BLaER1 (cell line): ENCODE measurements around the gene ELN.

Experiments used
- H3K27ac ChIP-seq: shearing (Covaris generic); formaldehyde crosslinking; 2 replicates; pipeline ENCODE4 v1.8.1; 2022
- H3K27me3 ChIP-seq: shearing (Covaris generic); formaldehyde crosslinking; 2 replicates; pipeline ENCODE4 v1.8.1; 2022
- H3K36me3 ChIP-seq: shearing (Covaris generic); formaldehyde crosslinking; 2 replicates; pipeline ENCODE4 v1.8.1; 2022
- H3K4me1 ChIP-seq: shearing (Covaris generic); formaldehyde crosslinking; 2 replicates; pipeline ENCODE4 v1.8.1; 2022
- H3K4me2 ChIP-seq: shearing (Covaris generic); formaldehyde crosslinking; 2 replicates; pipeline ENCODE4 v1.8.1; 2022
- H3K4me3 ChIP-seq: shearing (Covaris generic); formaldehyde crosslinking; 2 replicates; pipeline ENCODE4 v1.8.1; 2022
- H3K9ac ChIP-seq: shearing (Covaris generic); formaldehyde crosslinking; 2 replicates; pipeline ENCODE4 v1.8.1; 2022
- H3K9me3 ChIP-seq: shearing (Covaris generic); formaldehyde crosslinking; 2 replicates; pipeline ENCODE4 v1.8.1; 2022
- H4K20me1 ChIP-seq: shearing (Covaris generic); formaldehyde crosslinking; 2 replicates; pipeline ENCODE4 v1.8.1; 2022
- Cebpa-rat ChIP-seq: shearing (Covaris generic); IDR thresholded peaks from 2 replicates; pipeline ENCODE4 v1.8.1; 2022

ELN gene

DNA sequence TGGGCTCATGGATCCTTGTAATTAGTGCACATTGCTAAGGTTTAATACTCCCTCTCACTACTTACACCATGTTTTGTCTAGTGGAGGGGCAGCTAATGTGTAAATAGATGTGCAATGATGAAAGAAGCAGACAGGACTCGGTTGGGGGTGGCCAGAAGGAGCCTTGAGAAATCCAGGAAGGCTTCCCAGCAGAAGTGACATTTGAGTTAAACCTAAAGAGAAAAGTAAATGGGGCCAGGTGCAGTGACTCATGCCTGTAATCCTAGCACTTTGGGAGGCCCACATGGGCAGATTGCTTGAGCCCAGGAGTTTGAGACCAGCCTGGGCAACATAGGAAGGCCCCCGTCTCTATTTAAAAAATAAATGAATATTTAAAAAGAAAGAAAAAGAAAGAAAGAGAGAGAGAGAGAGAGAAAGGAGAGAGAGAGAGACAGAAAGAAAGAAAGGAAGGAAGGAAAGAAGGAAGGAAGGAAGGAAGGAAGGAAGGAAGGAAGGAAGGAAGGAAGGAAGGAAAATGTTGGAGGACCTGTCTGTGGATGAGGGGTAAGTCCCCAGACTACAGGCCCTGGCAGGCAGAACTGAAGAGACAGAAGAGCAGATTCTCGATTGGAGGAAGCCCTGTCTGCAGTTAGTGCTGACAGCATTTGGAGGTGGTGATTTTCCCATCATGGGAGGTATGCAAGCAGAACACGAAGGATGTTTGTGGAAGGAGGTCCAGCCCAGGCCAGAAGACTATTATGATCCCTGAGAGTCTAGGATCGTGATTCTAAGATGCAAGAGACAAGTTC lies 3.6 kb downstream of the ELN start:
- Histone ChIP-seq H3K9ac (no peak overlapping the region), H3K4me1 (peaks cover 63% of the 10 kb centered on the region), H3K4me2 (peak overlapping the region; percentile 64), H4K20me1 (no peaks in the 10 kb centered on the region), H3K36me3 (no peaks in the 10 kb centered on the region), H3K27me3 (peaks cover 40% of the 10 kb centered on the region), H3K9me3 (no peaks in the 10 kb centered on the region), H3K27ac (no peak overlapping the region), H3K4me3 (no peak overlapping the region)
- TF ChIP-seq Cebpa-rat = no peak

DNA sequence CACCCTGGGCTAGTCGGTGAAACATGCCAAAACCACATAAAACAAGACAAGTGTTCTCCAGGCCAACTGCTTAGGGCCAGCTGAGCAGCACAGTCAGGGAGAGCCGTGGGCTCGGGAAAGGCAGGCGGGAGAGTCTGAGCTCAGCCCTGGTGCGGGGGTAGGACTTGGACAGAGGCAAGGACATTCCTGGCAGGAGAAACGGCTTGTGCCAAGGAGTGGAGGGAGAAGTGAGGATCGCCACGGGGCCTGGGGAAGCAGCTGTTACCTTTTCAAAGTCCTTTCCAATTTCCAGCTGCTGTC lies 4.2 kb downstream of the ELN start:
- no peak overlapping the region for H3K4me3 ChIP-seq
- no peak for TF ChIP-seq Cebpa-rat
- H3K4me2 ChIP-seq = peak overlapping the region; percentile 64
- H4K20me1 ChIP-seq = no peaks in the 10 kb centered on the region
- peaks cover 37% of the 10 kb centered on the region for H3K27me3 ChIP-seq
- no peak overlapping the region for H3K27ac ChIP-seq
- no peak overlapping the region for H3K9ac ChIP-seq
- no peaks in the 10 kb centered on the region for H3K36me3 ChIP-seq
- peaks cover 62% of the 10 kb centered on the region for H3K4me1 ChIP-seq
- H3K9me3 ChIP-seq = no peaks in the 10 kb centered on the region

DNA sequence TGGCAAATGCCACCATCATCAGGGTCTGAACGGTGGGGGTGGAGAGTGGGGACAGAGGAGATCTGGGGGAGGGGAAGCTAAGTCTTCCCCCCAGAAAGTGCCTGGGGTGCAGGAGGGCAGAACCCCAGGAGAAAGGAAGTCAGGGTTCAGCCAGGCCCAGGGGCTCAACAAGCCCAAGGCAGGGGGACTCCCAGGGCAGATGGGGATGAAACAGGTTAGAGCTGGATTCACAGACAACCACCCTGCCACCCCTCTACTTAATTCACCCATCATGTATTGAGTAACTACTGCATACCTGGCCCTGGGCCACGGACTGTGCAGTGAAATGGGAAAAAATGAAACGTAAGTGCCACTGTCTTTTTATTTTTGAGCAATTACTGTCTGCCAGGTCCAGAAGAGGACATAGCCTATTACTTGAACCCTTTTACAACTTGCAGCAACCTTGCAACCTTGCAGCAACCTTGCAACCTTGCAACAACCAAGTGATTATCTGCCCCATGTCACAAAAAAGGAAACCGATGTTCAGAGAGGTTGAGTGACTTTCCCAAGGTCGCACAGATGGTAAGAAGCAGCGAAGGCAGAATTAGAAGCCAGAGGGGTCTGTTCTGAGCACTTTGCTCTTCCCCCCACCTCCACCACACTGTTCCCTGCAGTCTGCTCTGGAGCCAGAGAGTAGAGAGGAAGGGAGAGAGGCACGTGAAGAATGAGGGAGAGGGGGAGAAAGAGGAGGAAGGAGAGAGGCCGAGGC lies 4.8 kb downstream of the ELN start:
- no peak overlapping the region for H3K4me3 ChIP-seq
- no peaks in the 10 kb centered on the region for H3K36me3 ChIP-seq
- peak overlapping the region; percentile 64 for H3K4me2 ChIP-seq
- H3K9me3 ChIP-seq = no peaks in the 10 kb centered on the region
- no peak overlapping the region for H3K27ac ChIP-seq
- H3K4me1 ChIP-seq = peaks cover 62% of the 10 kb centered on the region
- no peak for TF ChIP-seq Cebpa-rat
- H4K20me1 ChIP-seq = no peaks in the 10 kb centered on the region
- peaks cover 31% of the 10 kb centered on the region for H3K27me3 ChIP-seq
- no peak overlapping the region for H3K9ac ChIP-seq

DNA sequence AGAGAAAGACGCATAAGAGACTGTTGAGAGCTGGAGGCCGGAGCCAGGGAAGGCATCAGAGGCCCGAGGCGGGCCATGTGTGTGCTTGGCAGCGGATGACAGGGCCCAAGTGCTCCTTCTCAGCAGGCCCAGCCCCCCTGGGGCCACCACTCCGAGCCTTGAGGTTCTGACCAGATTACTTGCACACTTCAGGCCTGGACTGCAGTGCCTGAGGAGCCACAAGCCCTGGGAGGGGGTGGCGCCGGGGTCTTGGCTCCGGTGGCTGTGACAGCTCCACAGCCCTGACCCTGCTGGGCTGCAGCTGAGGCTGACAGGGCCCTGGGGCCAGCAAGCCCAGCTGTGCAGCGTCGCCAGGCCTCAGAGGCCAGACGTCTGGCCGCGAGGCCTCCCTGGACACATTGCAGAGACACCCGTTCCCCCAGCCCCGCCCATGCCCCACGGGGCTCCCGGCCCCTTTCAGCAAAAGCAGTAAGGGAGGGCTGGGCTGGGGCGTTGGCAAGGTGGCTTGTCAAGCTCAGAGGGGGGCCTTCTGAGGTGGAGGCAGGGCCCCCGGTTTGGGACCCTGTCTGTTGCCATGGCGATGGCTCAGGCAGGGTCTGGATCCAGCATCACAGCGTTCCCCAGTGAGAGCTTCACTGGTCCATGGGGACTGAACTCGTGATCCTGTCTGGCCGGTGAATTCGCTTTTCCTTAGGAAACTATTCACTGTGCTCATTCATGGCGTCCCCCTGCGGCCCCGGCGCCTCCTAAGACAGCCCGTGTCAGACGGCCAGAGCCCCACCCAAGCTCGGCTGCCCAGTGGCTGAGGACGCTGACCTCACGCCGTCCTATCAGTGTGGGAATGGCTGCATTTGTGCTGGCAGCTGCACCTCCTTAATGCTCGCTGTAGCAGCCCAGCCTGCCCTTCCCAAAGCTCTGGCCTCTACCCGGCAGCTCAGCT lies 5.7 kb downstream of the ELN start:
- H3K9me3 ChIP-seq = no peaks in the 10 kb centered on the region
- H4K20me1 ChIP-seq = no peaks in the 10 kb centered on the region
- peaks cover 23% of the 10 kb centered on the region for H3K27me3 ChIP-seq
- H3K36me3 ChIP-seq = no peaks in the 10 kb centered on the region
- peaks cover 56% of the 10 kb centered on the region for H3K4me1 ChIP-seq
- H3K4me2 ChIP-seq = 0 out of 2 replicates have a peak overlapping the region, but pooled peaks have one; percentile 7
- no peak overlapping the region for H3K27ac ChIP-seq
- no peak overlapping the region for H3K4me3 ChIP-seq
- H3K9ac ChIP-seq = no peak overlapping the region
- TF ChIP-seq Cebpa-rat = no peak

DNA sequence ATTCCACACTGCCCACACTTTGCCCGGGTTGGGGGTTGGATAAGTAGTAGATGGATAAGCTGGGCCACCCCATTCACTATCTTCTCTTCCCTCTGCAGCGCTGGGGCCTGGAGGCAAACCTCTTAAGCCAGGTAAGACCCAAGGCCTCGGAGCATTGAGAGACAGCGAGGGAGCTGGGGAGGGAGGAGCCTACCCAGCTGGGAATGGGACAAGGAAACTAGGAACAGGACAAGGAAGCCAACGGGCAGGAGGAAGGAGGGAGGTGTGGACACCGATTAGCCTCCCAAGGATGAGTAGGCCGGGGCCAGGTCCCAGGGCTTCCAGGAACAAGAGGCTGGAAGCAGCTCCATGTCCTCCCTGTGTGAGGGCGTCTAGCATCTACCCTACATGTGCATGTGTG lies 9.6 kb downstream of the ELN start:
- Histone ChIP-seq H3K4me3 (no peak overlapping the region), H4K20me1 (no peaks in the 10 kb centered on the region), H3K9ac (no peak overlapping the region), H3K4me1 (peaks cover 28% of the 10 kb centered on the region), H3K4me2 (no peak overlapping the region), H3K27me3 (no peaks in the 10 kb centered on the region), H3K9me3 (no peaks in the 10 kb centered on the region), H3K27ac (no peak overlapping the region), H3K36me3 (no peaks in the 10 kb centered on the region)
- no peak for TF ChIP-seq Cebpa-rat

DNA sequence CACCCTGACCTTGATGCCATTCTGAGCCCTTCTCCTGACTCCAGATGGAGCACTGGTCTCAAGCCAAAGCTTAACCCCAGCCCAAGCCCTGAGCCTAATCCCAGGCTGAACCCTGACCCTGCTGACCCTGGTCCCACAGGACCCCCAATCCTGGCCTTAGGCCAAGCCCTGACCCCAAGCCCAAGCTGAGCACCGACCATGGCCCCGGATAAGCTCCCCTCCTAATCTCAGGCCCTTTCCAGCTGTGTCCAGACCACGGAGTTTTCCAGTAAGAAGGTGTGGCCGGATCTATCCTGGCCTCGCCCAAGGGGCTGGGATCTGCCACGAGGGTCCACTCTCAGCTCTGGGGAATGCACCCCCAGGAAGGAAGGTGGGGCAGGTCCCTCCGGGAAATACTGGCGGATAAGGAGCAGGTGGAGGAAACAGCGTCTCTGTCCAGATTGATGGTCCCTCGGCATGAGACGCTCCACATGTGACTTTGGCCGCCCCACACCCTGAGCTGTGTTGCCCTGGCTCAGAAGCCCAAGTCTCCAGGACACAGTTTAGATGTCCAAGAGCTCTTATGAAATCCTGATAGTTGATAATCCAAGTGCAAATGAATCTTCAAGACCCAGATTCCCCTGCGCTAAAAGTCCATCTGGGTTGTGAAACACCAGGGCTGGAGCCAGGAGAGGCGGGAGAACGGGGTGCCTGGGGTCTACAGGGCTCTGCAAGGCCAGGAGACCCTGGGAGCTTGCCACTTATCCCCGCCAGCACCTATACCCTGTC lies 10.4 kb downstream of the ELN start:
- Histone ChIP-seq H3K4me3 (no peak overlapping the region), H3K27me3 (no peaks in the 10 kb centered on the region), H3K4me2 (no peak overlapping the region), H3K27ac (no peak overlapping the region), H3K36me3 (no peaks in the 10 kb centered on the region), H3K4me1 (peaks cover 26% of the 10 kb centered on the region), H4K20me1 (no peaks in the 10 kb centered on the region), H3K9ac (no peak overlapping the region), H3K9me3 (no peaks in the 10 kb centered on the region)
- no peak for TF ChIP-seq Cebpa-rat

DNA sequence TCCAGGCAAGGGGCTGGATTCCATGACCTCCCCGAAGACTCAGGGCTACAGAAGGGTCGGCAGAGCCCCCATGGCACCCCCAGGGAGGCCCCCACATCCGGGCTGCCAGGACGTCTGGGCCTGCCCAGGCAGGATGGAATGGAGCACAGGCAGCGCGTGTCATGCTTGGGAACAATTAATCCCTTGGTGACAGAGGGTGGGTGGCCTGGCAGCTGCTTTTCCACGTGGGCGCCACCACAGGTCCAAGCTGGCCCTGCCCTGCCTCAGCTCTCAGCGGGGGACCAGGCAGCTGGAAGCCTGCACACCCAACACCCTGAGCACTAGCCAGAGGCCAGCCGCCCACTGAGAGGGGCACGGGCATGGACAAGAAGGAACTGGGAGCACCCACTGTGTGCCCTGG lies 11.4 kb downstream of the ELN start:
- Histone ChIP-seq H3K4me1 (peaks cover 22% of the 10 kb centered on the region), H3K36me3 (no peaks in the 10 kb centered on the region), H3K27ac (no peak overlapping the region), H3K4me2 (peak overlapping the region; percentile 34; the same call in 1 of the 2 replicates), H3K9ac (no peak overlapping the region), H3K27me3 (no peaks in the 10 kb centered on the region), H3K4me3 (no peak overlapping the region), H4K20me1 (no peaks in the 10 kb centered on the region), H3K9me3 (no peaks in the 10 kb centered on the region)
- no peak for TF ChIP-seq Cebpa-rat

DNA sequence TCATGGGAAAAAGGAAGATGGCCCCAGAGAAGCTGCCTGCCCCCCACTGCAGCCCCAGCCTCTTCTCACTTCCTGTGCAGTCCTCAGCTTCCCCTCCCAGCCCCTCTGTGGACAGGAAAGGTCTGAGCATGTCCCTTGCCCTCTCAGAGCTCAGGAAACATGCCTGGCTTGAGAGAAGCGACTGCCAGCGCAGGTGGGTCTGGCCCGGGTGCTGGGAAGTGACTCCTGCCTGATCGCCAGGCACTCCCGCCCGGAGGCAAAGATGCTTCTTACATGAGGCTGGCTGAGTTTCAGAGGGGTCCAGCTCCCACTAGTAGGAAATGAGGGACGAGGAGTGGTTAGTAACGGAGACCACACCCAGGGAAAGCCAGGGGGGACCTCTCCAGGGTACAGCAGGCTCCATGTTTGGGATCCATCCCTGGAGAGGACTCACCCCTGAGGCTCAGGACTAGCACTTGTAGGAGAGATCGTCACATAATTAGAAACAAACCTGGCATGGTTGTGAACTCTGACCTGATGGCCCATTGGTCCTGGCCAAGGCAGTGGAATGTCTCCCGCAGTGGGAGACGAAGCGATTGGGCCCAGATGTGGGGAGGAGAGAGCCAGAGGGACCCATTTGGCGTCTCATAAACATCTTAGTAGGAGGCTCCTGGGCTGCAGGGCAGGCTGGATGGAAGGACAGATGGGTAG lies 12.3 kb downstream of the ELN start:
- no peaks in the 10 kb centered on the region for H3K36me3 ChIP-seq
- no peak overlapping the region for H3K27ac ChIP-seq
- no peaks in the 10 kb centered on the region for H4K20me1 ChIP-seq
- H3K9me3 ChIP-seq = no peaks in the 10 kb centered on the region
- TF ChIP-seq Cebpa-rat = no peak
- H3K27me3 ChIP-seq = no peaks in the 10 kb centered on the region
- no peak overlapping the region for H3K9ac ChIP-seq
- peak overlapping the region; percentile 34 for H3K4me2 ChIP-seq
- no peak overlapping the region for H3K4me3 ChIP-seq
- H3K4me1 ChIP-seq = peaks cover 31% of the 10 kb centered on the region
